ENCODE results near the gene LATS2. TPM values are rescaled to one million over a fixed set of nuclear protein-coding genes. Genes with fewer than 3 reads are reported as not detected.

LATS2 gene
- total RNA-seq, 1 donor from 2014 or later: 29.8 TPM

GRCh38 chr13:21001471-21001870 is 59.9 kb downstream of the LATS2 start:
- TF ChIP-seq CTCF (IDR thresholded peaks at IDR 0.05; ENCODE audit: unreplicated experiment): no peak
- DNase-seq (ENCODE audit: low spot score): no peak
- H3K27ac Mint-ChIP-seq (ENCODE audit: unreplicated experiment): no peak overlapping the region
- H3K4me3 Mint-ChIP-seq (ENCODE audit: unreplicated experiment): no peak overlapping the region
- no peaks in the 10 kb centered on the region for H3K9me3 Mint-ChIP-seq (ENCODE audit: unreplicated experiment)
- peaks cover 2% of the 10 kb centered on the region for H3K27me3 Mint-ChIP-seq (ENCODE audit: unreplicated experiment)
- peaks cover 3% of the 10 kb centered on the region for H3K36me3 Mint-ChIP-seq (ENCODE audit: low read depth, unreplicated experiment)
- peaks cover 11% of the 10 kb centered on the region for H3K4me1 Mint-ChIP-seq (ENCODE audit: unreplicated experiment)

GRCh38 chr13:21000647-21001046 is 60.7 kb downstream of the LATS2 start:
- H3K36me3 Mint-ChIP-seq (ENCODE audit: low read depth, unreplicated experiment): peaks cover 3% of the 10 kb centered on the region
- peaks cover 11% of the 10 kb centered on the region for H3K4me1 Mint-ChIP-seq (ENCODE audit: unreplicated experiment)
- H3K4me3 Mint-ChIP-seq (ENCODE audit: unreplicated experiment): no peak overlapping the region
- no peak for DNase-seq (ENCODE audit: low spot score)
- TF ChIP-seq CTCF (IDR thresholded peaks at IDR 0.05; ENCODE audit: unreplicated experiment): no peak
- peaks cover 2% of the 10 kb centered on the region for H3K27me3 Mint-ChIP-seq (ENCODE audit: unreplicated experiment)
- H3K27ac Mint-ChIP-seq (ENCODE audit: unreplicated experiment): no peak overlapping the region
- no peaks in the 10 kb centered on the region for H3K9me3 Mint-ChIP-seq (ENCODE audit: unreplicated experiment)

- Mint-ChIP-seq H3K4me3 (ENCODE audit: unreplicated experiment) (no peak overlapping the region), H3K36me3 (ENCODE audit: low read depth, unreplicated experiment) (peaks cover 8% of the 10 kb centered on the region), H3K27me3 (ENCODE audit: unreplicated experiment) (peaks cover 4% of the 10 kb centered on the region), H3K4me1 (ENCODE audit: unreplicated experiment) (no peaks in the 10 kb centered on the region), H3K9me3 (ENCODE audit: unreplicated experiment) (no peaks in the 10 kb centered on the region), H3K27ac (ENCODE audit: unreplicated experiment) (no peak overlapping the region)
- no peak for DNase-seq (ENCODE audit: low spot score)
- no peak for TF ChIP-seq CTCF (IDR thresholded peaks at IDR 0.05; ENCODE audit: unreplicated experiment)
These were observed 62.6 kb downstream of the LATS2 start for GRCh38 chr13:20998649-20999415.

GRCh38 chr13:20997301-20998161 is 63.9 kb downstream of the LATS2 start:
- no peak for TF ChIP-seq CTCF (IDR thresholded peaks at IDR 0.05; ENCODE audit: unreplicated experiment)
- no peak overlapping the region for H3K27ac Mint-ChIP-seq (ENCODE audit: unreplicated experiment)
- DNase-seq (ENCODE audit: low spot score): no peak
- H3K4me3 Mint-ChIP-seq (ENCODE audit: unreplicated experiment): no peak overlapping the region
- H3K9me3 Mint-ChIP-seq (ENCODE audit: unreplicated experiment): no peaks in the 10 kb centered on the region
- peaks cover 4% of the 10 kb centered on the region for H3K27me3 Mint-ChIP-seq (ENCODE audit: unreplicated experiment)
- peaks cover 5% of the 10 kb centered on the region for H3K36me3 Mint-ChIP-seq (ENCODE audit: low read depth, unreplicated experiment)
- H3K4me1 Mint-ChIP-seq (ENCODE audit: unreplicated experiment): peaks cover 4% of the 10 kb centered on the region
